Hindlimb muscle (tissue), 1 donor: ENCODE measurements around the gene SLC2A11. TPM values are rescaled to one million over a fixed set of nuclear protein-coding genes. Genes with fewer than 3 reads are reported as not detected.
A peak's percentile ranks its signal among the peaks of the same experiment; 100 is the strongest.
"Not testable (repeated sequence)": the region's sequence is repeated elsewhere in the genome, so short reads cannot be mapped to it uniquely, and the experiment has no call there.

Experiments used
- DNase-seq: peaks from one replicate; pipeline ENCODE4 v3.0.0-alpha.2; 2013
- polyA plus RNA-seq: library from polyadenylated mRNA; unstranded; fragments of 120-200 nt; gene quantifications from one replicate; pipeline ENCODE4 v1.2.1, GENCODE V29; 2013; ENCODE audit not compliant: insufficient read length

Gene SLC2A11
- polyA plus RNA-seq, 1 donor: 9.5 TPM

DNA sequence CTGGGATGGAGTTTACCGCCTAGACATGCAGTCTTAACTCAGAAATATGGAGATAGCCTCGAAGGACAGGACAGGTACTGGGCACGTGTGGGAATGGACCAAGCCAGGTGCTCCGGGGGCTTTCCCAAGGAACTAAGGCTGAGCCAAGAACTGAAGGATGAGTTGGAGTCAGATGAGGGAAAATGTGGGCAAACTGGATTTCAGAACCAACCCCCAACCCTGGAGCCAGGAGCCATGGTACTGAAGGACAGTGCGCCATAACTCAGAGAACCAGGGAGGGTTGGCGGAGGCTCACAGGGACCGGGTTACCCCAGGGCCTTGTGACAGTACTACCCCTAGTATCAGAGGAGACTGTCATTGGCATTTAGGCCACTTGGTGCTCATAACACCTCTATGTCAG, 34.1 kb downstream of the SLC2A11 start:
- DNase-seq: no peak

DNA sequence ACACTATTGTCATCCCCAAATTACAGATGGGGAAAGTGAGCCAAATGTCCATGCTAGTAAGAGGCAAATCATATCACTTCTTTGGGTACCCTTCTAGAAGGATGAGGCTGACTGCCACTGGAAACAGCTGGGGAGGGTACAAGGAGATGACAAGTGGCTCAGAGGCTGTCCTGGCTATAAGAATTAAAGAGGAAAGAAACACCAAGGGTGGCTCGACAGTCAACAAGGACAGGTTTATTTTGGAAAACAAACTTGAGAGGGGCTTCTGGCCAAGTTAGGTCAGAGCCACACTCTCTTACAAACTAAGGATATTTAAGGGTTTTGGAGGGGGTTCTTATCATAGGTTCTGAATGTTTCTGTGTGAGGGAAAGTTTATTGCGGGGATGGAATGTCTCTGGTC, 34.5 kb downstream of the SLC2A11 start:
- no peak for DNase-seq

DNA sequence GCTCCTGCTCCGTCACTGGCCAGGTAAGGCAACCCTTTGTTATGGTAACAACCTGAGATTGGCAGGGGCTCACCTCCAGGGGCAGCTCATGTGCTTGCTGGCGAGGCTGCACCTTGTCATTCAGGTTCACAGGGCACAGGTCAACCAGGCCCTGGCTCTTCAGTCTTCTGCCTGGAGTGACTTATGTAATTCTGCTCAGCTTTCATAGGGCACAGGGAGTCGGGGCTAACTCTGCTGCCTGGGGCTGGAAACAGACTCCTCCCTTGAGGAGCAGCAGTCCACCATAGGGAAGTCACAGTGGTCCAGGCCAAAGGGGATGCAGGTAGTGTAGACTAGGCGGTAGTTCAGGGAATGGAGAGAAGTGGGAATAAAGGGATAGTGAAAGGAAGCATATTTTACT, 35.0 kb downstream of the SLC2A11 start:
- no peak for DNase-seq

DNA sequence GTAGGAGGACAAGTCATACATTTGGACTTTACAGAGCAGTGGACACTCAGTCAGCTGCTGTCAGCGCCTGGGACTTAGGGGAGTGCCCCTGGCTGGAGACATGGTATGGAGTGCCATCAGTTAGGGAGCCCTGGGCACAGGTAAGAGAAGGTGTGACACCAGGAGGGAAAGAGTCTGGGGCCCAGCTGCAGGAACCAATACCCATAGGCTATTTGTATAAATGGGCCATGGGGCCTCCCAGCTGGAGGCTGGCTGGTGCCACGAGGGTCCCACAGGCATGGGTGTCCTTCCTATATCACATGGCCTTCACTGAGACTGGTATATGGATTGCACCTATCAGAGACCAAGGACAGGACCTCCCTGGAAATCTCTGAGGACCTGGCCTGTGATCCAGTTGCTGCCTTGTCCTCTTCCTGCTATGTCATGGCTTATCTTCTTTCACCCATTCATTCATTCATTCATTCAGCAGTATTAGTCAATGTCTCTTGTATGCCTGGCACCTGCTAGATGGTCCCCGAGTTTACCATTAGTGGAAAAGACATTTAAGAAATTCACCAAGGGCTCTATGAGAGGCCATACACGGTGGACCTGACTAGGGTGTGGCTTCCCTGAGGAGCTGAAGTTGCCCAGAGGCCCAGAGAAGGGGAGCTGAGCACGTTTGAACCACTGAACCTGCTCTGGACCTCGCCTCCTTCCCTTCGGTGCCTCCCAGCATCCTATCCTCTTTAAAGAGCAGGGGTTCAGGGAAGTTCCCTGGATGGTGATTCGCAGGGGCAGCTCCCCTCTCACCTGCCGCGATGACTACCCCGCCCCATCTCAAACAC, 35.7 kb downstream of the SLC2A11 start:
- no peak for DNase-seq

DNA sequence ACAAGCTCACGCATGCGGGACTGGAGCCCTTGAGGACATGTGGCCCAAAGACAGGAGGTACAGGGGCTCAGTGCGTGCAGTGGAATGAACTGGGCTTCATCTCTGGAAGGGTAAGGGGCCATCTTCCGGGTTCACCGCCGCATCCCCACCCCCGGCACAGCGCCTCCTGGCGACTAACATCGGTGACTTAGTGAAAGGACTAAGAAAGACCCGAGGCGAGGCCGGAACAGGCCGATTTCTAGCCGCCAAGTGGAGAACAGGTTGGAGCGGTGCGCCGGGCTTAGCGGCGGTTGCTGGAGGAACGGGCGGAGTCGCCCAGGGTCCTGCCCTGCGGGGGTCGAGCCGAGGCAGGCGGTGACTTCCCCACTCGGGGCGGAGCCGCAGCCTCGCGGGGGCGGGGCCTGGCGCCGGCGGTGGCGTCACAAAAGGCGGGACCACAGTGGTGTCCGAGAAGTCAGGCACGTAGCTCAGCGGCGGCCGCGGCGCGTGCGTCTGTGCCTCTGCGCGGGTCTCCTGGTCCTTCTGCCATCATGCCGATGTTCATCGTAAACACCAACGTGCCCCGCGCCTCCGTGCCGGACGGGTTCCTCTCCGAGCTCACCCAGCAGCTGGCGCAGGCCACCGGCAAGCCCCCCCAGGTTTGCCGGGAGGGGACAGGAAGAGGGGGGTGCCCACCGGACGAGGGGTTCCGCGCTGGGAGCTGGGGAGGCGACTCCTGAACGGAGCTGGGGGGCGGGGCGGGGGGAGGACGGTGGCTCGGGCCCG, 36.5 kb downstream of the SLC2A11 start, which contains the start of gene MIF:
Gene MIF (plus strand): TSS at position 439 of the 765 bp plus-strand sequence. CDS start 92 bp downstream, at position 531.
- peak; percentile 93 for DNase-seq

DNA sequence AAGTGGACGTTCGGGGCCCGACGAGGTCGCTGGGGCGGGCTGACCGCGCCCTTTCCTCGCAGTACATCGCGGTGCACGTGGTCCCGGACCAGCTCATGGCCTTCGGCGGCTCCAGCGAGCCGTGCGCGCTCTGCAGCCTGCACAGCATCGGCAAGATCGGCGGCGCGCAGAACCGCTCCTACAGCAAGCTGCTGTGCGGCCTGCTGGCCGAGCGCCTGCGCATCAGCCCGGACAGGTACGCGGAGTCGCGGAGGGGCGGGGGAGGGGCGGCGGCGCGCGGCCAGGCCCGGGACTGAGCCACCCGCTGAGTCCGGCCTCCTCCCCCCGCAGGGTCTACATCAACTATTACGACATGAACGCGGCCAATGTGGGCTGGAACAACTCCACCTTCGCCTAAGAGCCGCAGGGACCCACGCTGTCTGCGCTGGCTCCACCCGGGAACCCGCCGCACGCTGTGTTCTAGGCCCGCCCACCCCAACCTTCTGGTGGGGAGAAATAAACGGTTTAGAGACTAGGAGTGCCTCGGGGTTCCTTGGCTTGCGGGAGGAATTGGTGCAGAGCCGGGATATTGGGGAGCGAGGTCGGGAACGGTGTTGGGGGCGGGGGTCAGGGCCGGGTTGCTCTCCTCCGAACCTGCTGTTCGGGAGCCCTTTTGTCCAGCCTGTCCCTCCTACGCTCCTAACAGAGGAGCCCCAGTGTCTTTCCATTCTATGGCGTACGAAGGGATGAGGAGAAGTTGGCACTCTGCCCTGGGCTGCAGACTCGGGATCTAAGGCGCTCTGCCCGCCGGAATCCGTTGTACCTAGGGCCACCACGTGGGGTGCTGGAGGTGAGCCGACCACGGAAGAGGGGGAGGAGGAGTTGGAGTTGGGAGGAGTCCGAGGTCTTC, 37.3 kb downstream of the SLC2A11 start:
- DNase-seq: peak; percentile 62

DNA sequence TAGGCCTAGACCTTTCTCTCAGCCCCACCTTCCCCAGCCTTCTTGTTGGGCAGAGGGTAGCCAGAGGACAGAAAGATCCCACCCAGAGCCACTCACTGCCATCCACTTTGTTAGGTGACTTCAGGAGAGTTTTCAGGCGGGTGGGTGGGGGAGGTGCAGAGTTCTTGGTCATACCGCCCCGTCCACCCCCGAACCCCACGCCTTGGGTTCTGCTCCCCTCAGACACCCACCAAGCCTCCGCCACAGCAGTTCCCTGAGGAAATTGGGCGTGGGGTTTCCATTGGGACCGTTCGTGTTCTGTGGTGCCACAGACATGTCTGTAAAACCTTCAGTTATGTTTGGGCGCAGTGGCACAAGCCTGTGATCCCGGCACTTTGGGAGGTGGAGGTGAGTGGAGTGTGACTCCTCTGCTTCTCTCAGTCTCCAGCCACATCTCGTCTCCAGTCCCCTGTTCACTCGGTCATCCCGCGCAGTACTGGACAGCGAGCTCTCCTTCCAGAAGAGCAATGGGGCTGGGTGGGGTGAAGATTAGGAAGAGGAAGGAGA, 38.0 kb downstream of the SLC2A11 start:
- DNase-seq: no peak

DNA sequence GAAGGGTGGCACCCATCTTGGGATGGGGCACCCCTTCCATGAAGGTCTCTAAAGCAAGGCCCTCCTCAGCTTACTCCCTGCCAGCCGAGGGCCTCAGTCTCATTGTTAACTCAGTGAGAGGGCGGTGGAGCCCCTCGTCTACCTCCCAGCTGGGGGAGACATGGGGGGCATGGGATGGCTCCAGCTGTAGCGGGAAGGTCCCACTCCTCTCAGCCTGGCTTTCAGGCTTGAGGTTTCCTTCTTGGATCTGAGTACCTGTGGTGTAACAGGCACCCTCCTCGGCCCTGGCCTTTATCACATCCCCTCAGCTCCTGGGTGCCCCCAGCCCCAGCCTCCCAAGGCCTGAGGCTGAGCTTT, 38.5 kb downstream of the SLC2A11 start:
- DNase-seq: no peak

DNA sequence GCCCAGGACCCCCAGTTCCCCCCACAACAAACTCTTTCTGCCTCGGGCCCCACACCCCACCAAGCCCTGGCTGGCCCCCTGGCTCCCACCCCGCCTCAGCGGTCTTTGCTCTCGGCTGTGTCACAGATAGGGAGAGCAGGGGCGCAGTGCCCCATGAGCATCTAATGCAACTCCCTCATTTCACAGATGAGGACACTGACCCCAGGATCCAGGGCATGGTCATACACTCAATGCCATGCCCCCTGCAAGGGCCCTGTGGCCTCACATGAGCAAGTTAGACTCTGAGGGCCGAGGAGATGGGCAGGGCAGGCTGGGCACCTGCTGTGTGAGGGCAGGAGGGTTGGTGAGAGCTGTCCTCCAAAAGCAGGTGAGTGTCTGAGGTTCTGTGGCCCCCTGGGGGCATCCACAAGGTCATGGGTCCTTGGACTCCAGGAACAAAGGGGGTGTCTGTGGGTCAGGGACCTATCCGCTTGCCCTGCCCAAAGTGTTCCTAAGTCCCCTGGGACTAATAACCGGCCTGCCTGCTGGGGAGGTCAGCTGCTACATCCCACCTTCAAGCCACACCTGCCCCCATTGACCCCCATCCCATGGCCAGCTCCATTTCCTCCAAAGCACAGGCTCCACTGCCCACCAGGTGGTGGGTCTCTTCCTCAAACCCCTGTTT, 39.0 kb downstream of the SLC2A11 start:
- DNase-seq: no peak

DNA sequence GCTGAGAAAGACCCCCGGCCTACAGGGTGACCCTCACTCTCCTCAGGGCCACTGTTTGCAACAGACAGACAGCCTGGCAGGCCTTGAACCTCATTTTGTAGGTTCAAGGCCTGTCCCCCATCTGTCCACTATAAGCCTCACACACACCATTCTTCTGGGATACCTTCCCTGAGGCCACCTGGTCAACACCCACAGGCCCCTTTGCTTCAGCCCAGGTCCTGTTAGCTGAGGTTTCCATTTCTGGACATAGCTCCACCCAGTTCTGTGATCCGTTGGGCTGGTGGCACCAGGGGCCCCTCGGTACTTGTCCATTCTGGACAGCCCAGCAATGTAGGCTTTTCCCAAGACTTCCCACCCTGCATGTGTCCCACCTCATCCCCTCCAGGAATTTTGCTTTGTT, 39.6 kb downstream of the SLC2A11 start:
- no peak for DNase-seq

DNA sequence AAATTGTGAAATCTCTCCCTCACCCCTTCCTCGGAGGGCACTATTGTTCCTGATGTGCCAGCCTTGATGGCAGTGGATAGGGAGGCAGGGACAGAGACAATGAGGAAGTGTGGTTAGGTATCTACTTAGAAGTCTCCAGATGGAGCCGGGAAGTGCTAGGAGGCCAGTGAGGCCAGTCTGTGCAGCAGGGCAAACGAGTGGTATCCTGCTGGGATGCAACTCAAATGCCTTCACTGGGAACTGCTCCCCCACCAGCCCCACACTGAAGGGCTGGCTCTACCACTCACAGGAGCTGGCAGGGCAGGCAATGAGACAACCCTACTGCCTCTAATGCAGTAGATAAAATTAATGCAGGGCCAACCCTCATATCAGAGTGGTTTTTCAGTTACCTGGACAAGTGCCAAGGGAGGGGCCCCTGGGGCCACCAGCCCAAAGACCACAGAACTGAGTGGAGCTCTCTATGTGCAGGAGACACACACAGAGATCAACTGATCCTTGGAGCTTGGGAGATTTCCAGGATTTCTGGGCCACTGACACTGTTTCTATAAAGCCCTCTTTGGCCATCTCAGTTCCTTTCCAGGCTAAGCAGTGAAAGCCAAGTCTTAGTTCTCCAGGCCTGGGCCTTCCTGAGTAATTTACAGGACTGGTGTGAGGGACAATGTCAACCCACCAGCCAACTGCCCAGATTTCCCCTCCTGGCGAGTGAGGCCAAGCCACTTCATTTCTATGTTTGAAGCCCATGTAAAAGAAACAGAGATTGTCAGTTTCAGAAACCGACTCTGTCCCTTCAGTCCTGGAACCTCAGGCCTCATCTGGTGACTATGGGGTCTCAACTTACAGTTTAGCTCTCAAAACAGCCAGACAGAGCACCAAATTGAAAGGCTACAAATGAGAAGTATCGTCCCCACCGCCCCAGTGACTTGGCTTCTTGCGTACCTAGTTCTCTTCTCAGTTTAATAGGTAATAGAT, 40.6 kb downstream of the SLC2A11 start:
- no peak for DNase-seq

DNA sequence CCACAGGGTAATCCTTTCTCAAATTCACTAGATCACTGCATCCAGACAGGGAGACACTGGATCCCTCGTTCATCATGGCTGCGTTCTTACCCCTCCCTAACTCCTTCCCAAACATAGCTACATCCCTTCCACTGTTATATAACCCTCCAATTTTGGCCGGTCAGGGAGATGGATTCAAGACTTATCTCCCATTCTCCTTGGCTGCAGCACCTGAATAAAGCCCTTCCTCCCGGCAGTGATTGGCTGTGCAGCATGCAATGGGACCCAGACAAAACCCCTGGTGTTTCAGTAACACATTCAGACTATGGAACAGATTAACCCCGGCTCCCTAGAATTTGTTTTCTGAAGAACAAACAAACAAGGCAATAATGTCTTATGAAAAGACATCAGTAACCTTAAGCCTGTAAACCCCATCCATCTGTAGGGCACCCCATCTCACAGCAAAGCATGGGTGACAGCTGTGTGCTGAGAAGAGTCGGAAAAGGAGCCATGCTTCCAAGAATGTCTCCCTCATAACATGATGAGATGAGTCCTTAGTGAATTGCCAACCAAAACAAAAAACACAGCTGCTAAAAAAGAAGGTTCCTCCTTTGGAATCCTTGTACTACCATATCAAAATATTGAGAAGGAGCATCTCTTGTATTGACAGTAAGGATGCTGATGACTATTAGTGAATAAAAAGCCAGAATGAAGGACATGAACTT, 41.5 kb downstream of the SLC2A11 start:
- no peak for DNase-seq

DNA sequence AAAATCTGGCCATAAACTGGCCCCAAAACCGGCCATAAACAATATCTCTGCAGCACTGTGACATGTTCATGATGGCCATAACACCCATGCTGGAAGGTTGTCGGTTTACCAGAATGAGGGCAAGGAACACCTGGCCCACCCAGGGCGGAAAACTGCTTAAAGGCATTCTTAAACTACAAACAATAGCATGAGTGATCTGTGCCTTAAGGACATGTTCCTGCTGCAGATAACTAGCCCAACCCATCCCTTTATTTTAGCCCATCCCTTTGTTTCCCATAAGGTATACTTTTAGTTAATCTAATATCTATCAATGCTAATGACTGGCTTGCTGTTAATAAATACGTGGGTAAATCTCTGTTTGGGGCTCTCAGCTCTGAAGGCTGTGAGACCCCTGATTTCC, 42.6 kb downstream of the SLC2A11 start:
- DNase-seq: not testable (repeated sequence)

DNA sequence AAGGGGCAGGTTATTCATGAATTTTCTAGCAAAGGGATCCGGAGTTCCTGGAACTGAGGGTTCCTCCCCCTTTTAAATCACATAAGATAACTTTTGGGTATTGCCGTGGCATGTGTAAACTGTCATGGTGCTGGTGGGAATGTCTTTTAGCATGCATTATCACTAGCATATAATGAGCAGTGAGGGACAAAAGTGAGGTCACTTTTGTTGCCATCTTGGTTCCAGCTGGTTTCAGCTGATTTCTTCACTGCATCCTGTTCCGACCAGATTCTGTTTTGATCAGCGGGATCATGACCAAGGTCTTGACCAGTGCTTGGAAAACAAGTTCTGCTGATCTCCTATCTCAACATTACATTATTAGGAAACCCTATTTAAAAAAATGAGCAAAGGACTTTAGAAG, 43.9 kb downstream of the SLC2A11 start:
- DNase-seq: no peak

DNA sequence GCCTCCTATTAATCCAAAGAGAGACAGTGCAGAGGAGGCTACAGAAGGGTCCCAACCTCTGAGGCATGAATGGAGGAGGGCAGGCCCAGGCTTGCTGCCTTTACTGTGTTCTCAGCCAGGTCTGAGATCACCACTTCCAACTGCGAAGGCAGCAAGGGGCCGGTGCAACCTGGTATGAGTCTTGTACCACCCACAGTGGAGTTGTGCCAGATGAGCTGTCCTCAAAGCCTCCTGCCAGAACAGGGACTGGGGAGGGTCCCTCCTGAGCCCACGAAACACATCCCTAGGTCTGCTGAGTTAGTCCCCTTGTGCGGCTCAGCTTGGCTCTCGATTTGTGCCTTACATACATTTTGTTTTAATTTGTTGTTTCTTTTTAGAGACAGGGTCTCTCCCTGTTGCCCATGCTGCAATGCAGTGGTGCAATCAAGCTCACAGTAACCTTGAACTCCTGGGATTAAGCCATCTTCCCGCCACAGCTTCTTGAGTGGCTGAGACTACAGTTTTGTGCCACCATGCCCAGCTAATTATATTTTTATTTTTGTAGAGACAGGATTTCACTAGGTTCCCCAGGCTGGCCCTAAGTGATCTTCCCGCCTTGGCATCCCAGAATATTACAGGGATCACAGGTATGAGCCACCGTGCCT, 45.8 kb downstream of the SLC2A11 start:
- no peak for DNase-seq

DNA sequence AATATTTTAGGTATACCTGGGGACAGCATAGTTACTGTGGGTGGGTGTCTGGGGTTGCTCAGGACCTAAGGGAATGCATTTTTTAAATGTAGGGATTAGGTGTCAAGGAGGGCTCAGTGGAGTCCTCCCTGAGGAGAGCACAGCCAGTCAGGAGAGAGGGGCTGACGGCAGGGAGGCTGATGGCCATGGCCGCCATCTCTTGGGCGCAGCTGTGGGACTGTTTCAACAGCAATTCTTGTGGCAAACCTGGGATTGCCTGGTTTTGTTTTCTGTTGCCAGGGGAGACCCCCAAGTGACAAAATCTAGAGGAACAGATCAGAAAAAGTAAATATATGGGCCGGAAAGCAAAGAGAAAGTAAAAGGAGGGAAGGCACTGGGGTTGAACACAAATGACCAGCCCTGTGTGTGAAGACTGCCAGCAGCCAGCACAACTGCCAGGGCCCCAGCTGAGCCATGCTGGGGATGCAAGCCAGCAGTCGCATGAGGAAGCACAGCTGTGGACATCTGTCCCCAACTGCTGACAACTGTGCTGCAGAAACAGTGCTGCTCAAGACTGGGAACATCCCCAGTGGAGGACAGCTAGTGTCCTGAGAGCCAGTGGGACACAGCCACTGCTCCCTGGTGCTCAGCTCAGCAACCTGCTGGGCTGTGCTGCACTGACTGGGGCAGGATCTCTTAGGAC, 47.0 kb downstream of the SLC2A11 start:
- peak; percentile 60 for DNase-seq

DNA sequence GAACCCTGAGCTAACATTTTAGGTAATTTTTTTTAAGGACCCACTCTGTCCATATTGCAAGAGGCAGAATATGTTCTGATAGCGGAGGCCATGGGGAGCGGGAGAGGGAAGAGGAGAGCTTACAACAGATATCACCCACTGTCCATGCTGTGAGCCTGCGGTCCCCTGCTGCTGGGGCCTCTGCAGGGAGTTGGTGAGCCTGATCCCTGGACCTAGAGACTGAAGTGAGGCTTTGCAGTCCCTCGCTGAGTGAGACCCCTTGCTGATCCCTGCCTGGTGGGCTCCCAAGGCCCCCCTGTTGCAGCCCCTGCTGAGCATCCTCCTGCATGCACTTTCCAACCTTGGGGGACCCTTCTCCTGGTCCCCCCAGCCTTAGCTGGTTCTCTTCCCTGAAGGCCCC, 49.0 kb downstream of the SLC2A11 start:
- DNase-seq: no peak

DNA sequence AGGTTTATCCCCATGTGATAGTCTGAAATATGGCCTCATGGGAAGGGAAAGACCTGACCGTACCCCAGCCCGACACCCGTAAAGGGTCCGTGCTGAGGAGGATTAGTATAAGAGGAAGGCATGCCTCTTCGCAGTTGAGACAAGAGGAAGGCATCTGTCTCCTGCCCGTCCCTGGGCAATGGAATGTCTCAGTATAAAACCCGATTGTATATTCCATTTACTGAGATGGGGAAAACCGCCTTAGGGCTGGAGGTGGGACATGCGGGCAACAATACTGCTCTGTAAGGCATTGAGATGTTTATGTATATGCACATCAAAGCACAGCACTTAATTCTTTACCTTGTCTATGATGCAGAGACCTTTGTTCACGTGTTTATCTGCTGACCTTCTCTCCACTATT, 49.7 kb downstream of the SLC2A11 start:
- DNase-seq: not testable (repeated sequence)
